HEK293T (cell line): ENCODE measurements around the gene TBC1D10A.

Experiments used
- CTCF ChIA-PET: fragments of 350-600 bp; formaldehyde crosslinking; extraction: SDS; loops from one replicate; lab custom pipeline; 2021; ENCODE audit warnings: antibody characterized with exemption, inconsistent platforms; lab: Yijun Ruan, JAX
- POLR2A ChIA-PET: fragments of 350-600 bp; formaldehyde crosslinking; extraction: SDS; loops from one replicate; lab custom pipeline; 2020; ENCODE audit warnings: antibody characterized with exemption, inconsistent platforms; lab: Yijun Ruan, JAX
- DNase-seq: peaks from one replicate; pipeline ENCODE4 v3.0.0; 2012; ENCODE audit warnings: mixed read lengths; ENCODE audit errors: extremely low spot score
- ARNT ChIP-seq: fragments of 450-650 bp; IDR thresholded peaks from 2 replicates; pipeline ENCODE4 v1.6.1; 2017; ENCODE audit warnings: mild to moderate bottlenecking
- BHLHE40 ChIP-seq: fragments of 450-650 bp; IDR thresholded peaks from 2 replicates; pipeline ENCODE4 v1.6.1; 2016; ENCODE audit warnings: mild to moderate bottlenecking, moderate library complexity, borderline replicate concordance
- CTBP1 ChIP-seq: fragments of 450-650 bp; IDR thresholded peaks from 2 replicates; pipeline ENCODE4 v1.6.1; 2016; ENCODE audit warnings: borderline replicate concordance
- ELF4 ChIP-seq: fragments of 450-650 bp; IDR thresholded peaks from 2 replicates; pipeline ENCODE4 v1.6.1; 2017; ENCODE audit warnings: antibody characterized with exemption
- FOXA1 ChIP-seq: fragments of 450-650 bp; IDR thresholded peaks from 2 replicates; pipeline ENCODE4 v1.6.1; 2016; ENCODE audit warnings: mild to moderate bottlenecking
- FOXK2 ChIP-seq: fragments of 450-650 bp; IDR thresholded peaks from 2 replicates; pipeline ENCODE4 v1.6.1; 2016; ENCODE audit warnings: mild to moderate bottlenecking
- FOXM1 ChIP-seq: fragments of 450-650 bp; IDR thresholded peaks from 2 replicates; pipeline ENCODE4 v1.6.1; 2017; ENCODE audit warnings: mild to moderate bottlenecking, borderline replicate concordance
- HDGF ChIP-seq: fragments of 450-650 bp; IDR thresholded peaks from 2 replicates; pipeline ENCODE4 v1.6.1; 2017; ENCODE audit warnings: antibody characterized with exemption, borderline replicate concordance
- L3MBTL2 ChIP-seq: fragments of 450-650 bp; conservative IDR thresholded peaks from 2 replicates; pipeline ENCODE4 v1.6.1; 2016; ENCODE audit warnings: mild to moderate bottlenecking
- LEF1 ChIP-seq: fragments of 450-650 bp; IDR thresholded peaks from 2 replicates; pipeline ENCODE4 v1.6.1; 2017; ENCODE audit warnings: mild to moderate bottlenecking, borderline replicate concordance
- NFRKB ChIP-seq: fragments of 450-650 bp; IDR thresholded peaks from 2 replicates; pipeline ENCODE4 v1.6.1; 2016; ENCODE audit warnings: mild to moderate bottlenecking, moderate library complexity
- PKNOX1 ChIP-seq: fragments of 450-650 bp; IDR thresholded peaks from 2 replicates; pipeline ENCODE4 v1.6.1; 2016
- SP1 ChIP-seq: fragments of 450-650 bp; IDR thresholded peaks from 2 replicates; pipeline ENCODE4 v1.6.1; 2017
- SUZ12 ChIP-seq: fragments of 450-650 bp; IDR thresholded peaks from 2 replicates; pipeline ENCODE4 v1.6.1; 2016; ENCODE audit warnings: mild to moderate bottlenecking
- TARDBP ChIP-seq: fragments of 450-650 bp; IDR thresholded peaks from 2 replicates; pipeline ENCODE4 v1.6.1; 2016
- ZNF384 ChIP-seq: fragments of 450-650 bp; IDR thresholded peaks from 2 replicates; pipeline ENCODE4 v1.6.1; 2016

The TBC1D10A gene

GRCh38 chr22:30265131-30265720 lies 61.5 kb downstream of the TBC1D10A start:
- POLR2A ChIA-PET, result no interaction called here
- DNase-seq, result no peak
- CTCF ChIA-PET, result interaction anchor here (1.0 to 2.8 kb wide), 3 partner anchors 9 to 62 kb away, joined by 3 to 19 read pairs (median 6); partner anchors contain the start of genes CASTOR1 and TBC1D10A
- TF ChIP-seq L3MBTL2 (no peak), ELF4 (no peak), SP1 (no peak)

DNA sequence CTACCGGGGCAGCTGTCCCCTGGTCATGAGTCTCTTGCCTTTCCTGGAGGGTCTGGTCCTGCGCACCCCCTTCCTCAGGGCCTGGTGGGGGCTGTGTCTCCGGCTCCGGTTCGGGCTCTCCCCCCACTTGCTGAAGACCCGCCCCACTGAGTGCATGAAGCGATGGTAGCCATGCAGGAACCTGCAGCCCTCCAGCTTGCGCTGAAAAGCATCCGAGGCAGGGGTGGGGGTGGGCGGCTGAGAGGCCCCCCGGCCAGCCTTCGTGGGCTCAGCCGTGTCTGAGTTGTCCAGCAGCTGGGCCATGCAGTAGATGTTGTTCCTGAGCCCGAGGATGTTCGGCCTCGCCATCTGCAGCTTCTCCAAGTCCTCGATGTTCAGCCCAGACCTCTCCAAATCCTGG lies 62.9 kb downstream of the TBC1D10A start:
- ChIA-PET CTCF (interaction anchor here (0.7 to 2.8 kb wide), 8 partner anchors 8 to 532 kb away, joined by 3 to 19 read pairs (median 4); partner anchors contain the start of gene CASTOR1), POLR2A (interaction anchor here (1.6 kb wide), 1 partner anchor 160 kb away, joined by 4 read pairs; no protein-coding TSS in a partner anchor)
- TF ChIP-seq L3MBTL2 (no peak), ELF4 (no peak), PKNOX1 (no peak), SUZ12 (no peak), FOXA1 (no peak), CTBP1 (no peak), SP1 (no peak), BHLHE40 (no peak), TARDBP (no peak)

GRCh38 chr22:30262917-30263741 lies 63.6 kb downstream of the TBC1D10A start:
- DNase-seq, result peak; percentile 90
- ChIA-PET POLR2A (interaction anchor here (0.6 to 1.6 kb wide), 3 partner anchors 14 to 161 kb away, joined by 3 to 4 read pairs (median 3); partner anchors contain the start of gene RNF215), CTCF (interaction anchor here (0.6 to 2.8 kb wide), 14 partner anchors 7 to 574 kb away, joined by 3 to 19 read pairs (median 4); partner anchors contain the start of genes CASTOR1 and SEC14L2)
- TF ChIP-seq FOXK2, result no peak
- no peak for TF ChIP-seq FOXA1
- TF ChIP-seq NFRKB, result no peak
- no peak for TF ChIP-seq SP1
- TF ChIP-seq ZNF384, result no peak
- no peak for TF ChIP-seq ARNT
- TF ChIP-seq SUZ12, result no peak
- TF ChIP-seq TARDBP, result no peak
- TF ChIP-seq HDGF, result no peak

More for the DNA sequence above, 62.9 kb downstream of the TBC1D10A start:
- DNase-seq, result no peak

GRCh38 chr22:30262112-30262511 lies 64.6 kb downstream of the TBC1D10A start:
- ChIA-PET POLR2A (no interaction called here), CTCF (no interaction called here)
- no peak for DNase-seq
- TF ChIP-seq ARNT (no peak), HDGF (no peak), SP1 (no peak), FOXM1 (no peak), ELF4 (no peak), BHLHE40 (no peak), SUZ12 (no peak), NFRKB (no peak), LEF1 (no peak), CTBP1 (no peak), TARDBP (no peak), ZNF384 (no peak), FOXA1 (no peak)

DNA sequence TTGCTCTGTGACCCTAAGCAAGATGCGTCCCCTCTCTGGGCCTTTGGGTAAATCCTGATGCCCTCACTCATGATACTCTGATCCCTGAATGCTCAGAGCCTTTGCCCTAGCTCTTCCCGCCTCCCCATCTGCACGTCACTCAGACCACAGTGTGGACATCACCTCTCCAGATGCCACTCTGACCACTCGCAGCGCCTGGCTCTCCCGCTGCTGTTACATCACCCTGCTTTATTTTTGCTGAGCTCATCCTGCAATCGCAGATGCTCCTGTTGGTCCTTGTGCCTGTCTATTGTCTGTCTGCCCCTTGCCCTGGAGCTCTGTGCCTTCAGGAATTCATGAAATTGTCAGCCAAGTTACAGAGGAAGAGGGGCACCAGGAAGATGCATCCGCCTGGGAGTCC lies 65.6 kb downstream of the TBC1D10A start:
- TF ChIP-seq ELF4 (no peak), FOXA1 (no peak), FOXK2 (no peak), TARDBP (no peak), NFRKB (no peak), CTBP1 (no peak), PKNOX1 (no peak), SUZ12 (no peak), ZNF384 (no peak), BHLHE40 (no peak), ARNT (no peak), SP1 (no peak), FOXM1 (no peak), L3MBTL2 (no peak), HDGF (no peak), LEF1 (no peak)
- DNase-seq, result no peak
- POLR2A ChIA-PET, result interaction anchor here (1.0 kb wide), 1 partner anchor 126 kb away, joined by 3 read pairs; no protein-coding TSS in a partner anchor
- CTCF ChIA-PET, result interaction anchor here (0.6 to 2.0 kb wide), 4 partner anchors 10 to 83 kb away, joined by 3 to 7 read pairs (median 3); no protein-coding TSS in a partner anchor

GRCh38 chr22:30260682-30261081 lies 66.1 kb downstream of the TBC1D10A start:
- TF ChIP-seq PKNOX1 (no peak), SP1 (no peak), BHLHE40 (no peak), HDGF (no peak), ELF4 (no peak), L3MBTL2 (no peak), ZNF384 (no peak), NFRKB (no peak), TARDBP (no peak), FOXM1 (no peak), FOXK2 (no peak)
- POLR2A ChIA-PET, result interaction anchor here (1.0 kb wide), 1 partner anchor 127 kb away, joined by 3 read pairs; no protein-coding TSS in a partner anchor
- CTCF ChIA-PET, result interaction anchor here (0.6 to 2.0 kb wide), 4 partner anchors 9 to 82 kb away, joined by 3 to 7 read pairs (median 3); no protein-coding TSS in a partner anchor
- DNase-seq, result no peak
